Parathyroid adenoma (tissue), 2 donors: ENCODE data around the gene SLC39A11.

Experiments
- H2AFZ ChIP-seq: fragments of 300-600 bp; sonication (generic); one replicate; pipeline ENCODE4 v1.7.0; 2017; ENCODE audit warnings: antibody characterized with exemption, mild to moderate bottlenecking
- H3K27ac ChIP-seq: fragments of 300-600 bp; sonication (generic); one replicate; pipeline ENCODE4 v1.7.0; 2017
- H3K27me3 ChIP-seq: fragments of 300-600 bp; sonication (generic); one replicate; pipeline ENCODE4 v1.7.0; 2017; ENCODE audit warnings: low read length; ENCODE audit not compliant: control insufficient read depth, insufficient read depth
- H3K36me3 ChIP-seq: fragments of 300-600 bp; sonication (generic); one replicate; pipeline ENCODE4 v1.7.0; 2017; ENCODE audit warnings: low read length; ENCODE audit not compliant: control insufficient read depth, insufficient read depth
- H3K4me1 ChIP-seq: fragments of 300-600 bp; sonication (generic); one replicate; pipeline ENCODE4 v1.7.0; 2017; ENCODE audit warnings: control low read depth
- H3K4me2 ChIP-seq: fragments of 300-600 bp; sonication (generic); one replicate; pipeline ENCODE4 v1.7.0; 2017; ENCODE audit warnings: low read length
- H3K4me3 ChIP-seq: fragments of 300-600 bp; sonication (generic); one replicate; pipeline ENCODE4 v1.7.0; 2017; ENCODE audit warnings: low read depth, low read length
- H3K79me2 ChIP-seq: fragments of 300-600 bp; sonication (generic); one replicate; pipeline ENCODE4 v1.7.0; 2017; ENCODE audit warnings: control low read depth
- H3K9ac ChIP-seq: fragments of 300-600 bp; sonication (generic); one replicate; pipeline ENCODE4 v1.7.0; 2017; ENCODE audit warnings: mild to moderate bottlenecking
- H3K9me3 ChIP-seq: fragments of 300-600 bp; sonication (generic); one replicate; pipeline ENCODE4 v1.7.0; 2017; ENCODE audit warnings: low read length; ENCODE audit not compliant: control insufficient read depth
- CTCF ChIP-seq: fragments of 300-600 bp; sonication (generic); IDR thresholded peaks from one replicate; pipeline ENCODE4 v1.7.0; 2017; ENCODE audit warnings: antibody characterized with exemption, mild to moderate bottlenecking
- donor health status: primary hyperparathyroidism.

The SLC39A11 gene

GRCh38 chr17:72749119-72749572, 343.3 kb downstream of the SLC39A11 start:
- no peak overlapping the region for H2AFZ ChIP-seq
- H3K79me2 ChIP-seq: no peaks in the 10 kb centered on the region
- no peak overlapping the region for H3K27ac ChIP-seq
- H3K9me3 ChIP-seq: no peaks in the 10 kb centered on the region
- no peak overlapping the region for H3K4me3 ChIP-seq
- no peak overlapping the region for H3K9ac ChIP-seq
- no peaks in the 10 kb centered on the region for H3K36me3 ChIP-seq
- H3K4me2 ChIP-seq: no peak overlapping the region
- H3K4me1 ChIP-seq: no peaks in the 10 kb centered on the region
- no peak for TF ChIP-seq CTCF
- H3K27me3 ChIP-seq: no peaks in the 10 kb centered on the region

GRCh38 chr17:72747501-72747900, 345.0 kb downstream of the SLC39A11 start:
- no peaks in the 10 kb centered on the region for H3K4me1 ChIP-seq
- H2AFZ ChIP-seq: no peak overlapping the region
- no peaks in the 10 kb centered on the region for H3K79me2 ChIP-seq
- TF ChIP-seq CTCF: no peak
- H3K9ac ChIP-seq: no peak overlapping the region
- H3K9me3 ChIP-seq: no peaks in the 10 kb centered on the region
- H3K4me3 ChIP-seq: no peak overlapping the region
- H3K27ac ChIP-seq: no peak overlapping the region
- H3K36me3 ChIP-seq: no peaks in the 10 kb centered on the region
- H3K27me3 ChIP-seq: no peaks in the 10 kb centered on the region
- no peak overlapping the region for H3K4me2 ChIP-seq

GRCh38 chr17:72745241-72745640, 347.2 kb downstream of the SLC39A11 start:
- Histone ChIP-seq H3K9me3 (no peaks in the 10 kb centered on the region), H3K36me3 (no peaks in the 10 kb centered on the region), H3K79me2 (no peaks in the 10 kb centered on the region), H3K27me3 (no peaks in the 10 kb centered on the region), H3K4me2 (no peak overlapping the region), H3K4me1 (no peaks in the 10 kb centered on the region), H3K27ac (no peak overlapping the region), H3K9ac (no peak overlapping the region), H2AFZ (no peak overlapping the region), H3K4me3 (no peak overlapping the region)
- TF ChIP-seq CTCF: no peak

- Histone ChIP-seq H3K9ac (no peak overlapping the region), H3K27ac (no peak overlapping the region), H3K4me1 (no peaks in the 10 kb centered on the region), H3K36me3 (no peaks in the 10 kb centered on the region), H3K9me3 (no peaks in the 10 kb centered on the region), H3K4me2 (no peak overlapping the region), H2AFZ (no peak overlapping the region), H3K79me2 (no peaks in the 10 kb centered on the region), H3K4me3 (no peak overlapping the region), H3K27me3 (no peaks in the 10 kb centered on the region)
- TF ChIP-seq CTCF: no peak
Measured at GRCh38 chr17:72743037-72743467, 349.4 kb downstream of the SLC39A11 start.

GRCh38 chr17:72737151-72737690, 355.3 kb downstream of the SLC39A11 start:
- Histone ChIP-seq H3K9me3 (no peaks in the 10 kb centered on the region), H3K4me2 (no peak overlapping the region), H3K4me1 (no peaks in the 10 kb centered on the region), H3K36me3 (no peaks in the 10 kb centered on the region), H3K27me3 (no peaks in the 10 kb centered on the region), H3K4me3 (no peak overlapping the region), H2AFZ (no peak overlapping the region), H3K79me2 (no peaks in the 10 kb centered on the region), H3K27ac (no peak overlapping the region), H3K9ac (no peak overlapping the region)
- no peak for TF ChIP-seq CTCF
